HepG2 (cell line): Measurements from ENCODE around the gene TYMP. TPM values are rescaled to one million over a fixed set of nuclear protein-coding genes. Genes with fewer than 3 reads are reported as not detected.

Experiments used
- FOXA3 ChIP-seq: IDR thresholded peaks from 2 replicates; pipeline ENCODE4 v1.6.1; 2016; ENCODE audit warnings: missing genetic modification reagents, missing compliant biosample characterization
- GZF1 ChIP-seq: sonication (generic); formaldehyde crosslinking; IDR thresholded peaks from 2 replicates; pipeline ENCODE4 v1.5.1; 2020; ENCODE audit warnings: mild to moderate bottlenecking, missing genetic modification reagents
- HMGXB4 ChIP-seq, 2 experiments: sonication (generic) in 1 of 2; formaldehyde crosslinking in 1 of 2; IDR thresholded peaks; 2 replicates each; pipeline versions ENCODE4 v1.4.0 to v1.6.1; 2018 to 2020; ENCODE audit warnings: missing genetic modification reagents in 2 of 2, borderline replicate concordance in 1 of 2, low read depth in 1 of 2, mild to moderate bottlenecking in 1 of 2, missing biosample characterization in 1 of 2
- KAT8 ChIP-seq: IDR thresholded peaks from 2 replicates; pipeline ENCODE4 v1.6.1; 2016; ENCODE audit warnings: missing genetic modification reagents, missing compliant biosample characterization
- MTF1 ChIP-seq: sonication (generic); formaldehyde crosslinking; IDR thresholded peaks from 2 replicates; pipeline ENCODE4 v1.5.0; 2020; ENCODE audit warnings: missing genetic modification reagents
- NR2F6 ChIP-seq, 2 experiments: IDR thresholded peaks; 2 replicates each; pipeline ENCODE4 v1.6.1; 2016; ENCODE audit warnings: antibody characterized with exemption in 1 of 2, mild to moderate bottlenecking in 1 of 2
- PLRG1 ChIP-seq: fragments of 450-650 bp; conservative IDR thresholded peaks from 2 replicates; pipeline ENCODE4 v1.6.1; 2016
- TEAD3 ChIP-seq: optimal IDR thresholded peaks from 2 replicates; pipeline ENCODE3; 2016; ENCODE audit warnings: borderline replicate concordance
- ZIK1 ChIP-seq: sonication (generic); formaldehyde crosslinking; IDR thresholded peaks from 2 replicates; pipeline ENCODE4 v1.5.0; 2020; ENCODE audit warnings: mild to moderate bottlenecking, low read depth, missing genetic modification reagents, borderline replicate concordance
- ZKSCAN5 ChIP-seq: sonication (generic); formaldehyde crosslinking; IDR thresholded peaks from 2 replicates; pipeline ENCODE4 v1.5.1; 2020; ENCODE audit warnings: mild to moderate bottlenecking, missing genetic modification reagents
- ZKSCAN8 ChIP-seq: IDR thresholded peaks from 2 replicates; pipeline ENCODE4 v1.6.1; 2016; ENCODE audit warnings: borderline replicate concordance, missing genetic modification reagents, missing compliant biosample characterization
- ZNF225 ChIP-seq: sonication (generic); formaldehyde crosslinking; IDR thresholded peaks from 2 replicates; pipeline ENCODE4 v1.4.0; 2020; ENCODE audit warnings: mild to moderate bottlenecking, missing genetic modification reagents
- ZNF558 ChIP-seq: sonication (generic); formaldehyde crosslinking; IDR thresholded peaks from 2 replicates; pipeline ENCODE4 v1.9.0; 2022; ENCODE audit warnings: mild to moderate bottlenecking, missing genetic modification reagents, borderline replicate concordance
- ZNF572 ChIP-seq: sonication (generic); formaldehyde crosslinking; IDR thresholded peaks from 2 replicates; pipeline ENCODE4 v1.5.1; 2020; ENCODE audit warnings: mild to moderate bottlenecking, missing genetic modification reagents
- ZNF75D ChIP-seq: sonication (generic); formaldehyde crosslinking; IDR thresholded peaks from 2 replicates; pipeline ENCODE4 v1.8.1; 2023; ENCODE audit warnings: missing genetic modification reagents, mild to moderate bottlenecking, borderline replicate concordance
- ZSCAN31 ChIP-seq: sonication (generic); formaldehyde crosslinking; IDR thresholded peaks from 2 replicates; pipeline ENCODE4 v1.5.0; 2020; ENCODE audit warnings: low read depth, mild to moderate bottlenecking, missing genetic modification reagents
- polyA plus RNA-seq, 8 experiments: library from polyadenylated mRNA; depleted of rRNA in 3 of 8; stranded (reverse) in 7 of 8; unstranded in 1 of 8; fragments of >200 nt; fragmentation: Illumina TruSeq in 4 of 8; extraction: Trizol in 4 of 8; gene quantifications; 2 replicates each; pipeline versions ENCODE4 v1.2.1 to v1.2.3, GENCODE V29; 2011 to 2016; ENCODE audit warnings: low read depth in 4 of 8, missing spikeins in 1 of 8, mixed read lengths in 1 of 8; ENCODE audit not compliant: insufficient read depth in 1 of 8
- total RNA-seq, 5 experiments: library from RNA; depleted of rRNA; stranded (reverse); fragments of >200 nt; fragmentation: Illumina TruSeq; extraction: Trizol; gene quantifications; 2 replicates each; pipeline ENCODE4 v1.2.3, GENCODE V29; 2016; ENCODE audit warnings: low read depth in 1 of 5
- TF ChIP-seq, protein P1 (sequence below): sonication (generic); formaldehyde crosslinking; IDR thresholded peaks from 2 replicates; pipeline ENCODE4 v1.5.0; 2020; ENCODE audit warnings: mild to moderate bottlenecking, missing genetic modification reagents, borderline replicate concordance
- TF ChIP-seq, protein P2 (sequence below): conservative IDR thresholded peaks from 2 replicates; pipeline ENCODE4 v1.6.1; 2018; ENCODE audit warnings: missing genetic modification reagents
- TF ChIP-seq, protein P3 (sequence below): sonication (generic); formaldehyde crosslinking; IDR thresholded peaks from 2 replicates; pipeline ENCODE4 v1.4.0; 2020; ENCODE audit warnings: missing genetic modification reagents

TYMP gene
- total and polyA plus RNA-seq, 2 of the 13 experiments (the other 11 are each of a cell fraction or from before 2014, with no cell fraction given) = 3.9 to 4.3 TPM

DNA sequence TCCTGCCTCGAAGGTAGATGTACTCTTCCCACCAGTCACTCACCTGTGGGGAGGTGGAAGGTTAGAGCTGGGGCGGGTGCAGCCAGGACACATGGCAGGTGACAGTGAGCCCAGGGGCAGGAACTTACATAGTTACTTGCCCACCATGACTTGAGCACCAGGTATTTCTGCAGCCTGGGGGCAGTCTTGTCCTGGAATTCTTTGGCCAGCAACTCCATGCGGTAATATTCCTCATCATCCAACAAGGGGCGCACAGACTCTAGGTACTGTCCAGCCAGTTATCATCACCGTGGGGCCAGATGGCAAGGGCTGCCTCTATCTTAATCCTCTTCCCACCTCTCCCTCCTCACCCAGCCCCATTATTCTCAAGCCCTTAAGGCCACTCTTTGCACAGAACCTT is 46.3 kb upstream of the TYMP start (continued):
- TF ChIP-seq, protein P1, sequence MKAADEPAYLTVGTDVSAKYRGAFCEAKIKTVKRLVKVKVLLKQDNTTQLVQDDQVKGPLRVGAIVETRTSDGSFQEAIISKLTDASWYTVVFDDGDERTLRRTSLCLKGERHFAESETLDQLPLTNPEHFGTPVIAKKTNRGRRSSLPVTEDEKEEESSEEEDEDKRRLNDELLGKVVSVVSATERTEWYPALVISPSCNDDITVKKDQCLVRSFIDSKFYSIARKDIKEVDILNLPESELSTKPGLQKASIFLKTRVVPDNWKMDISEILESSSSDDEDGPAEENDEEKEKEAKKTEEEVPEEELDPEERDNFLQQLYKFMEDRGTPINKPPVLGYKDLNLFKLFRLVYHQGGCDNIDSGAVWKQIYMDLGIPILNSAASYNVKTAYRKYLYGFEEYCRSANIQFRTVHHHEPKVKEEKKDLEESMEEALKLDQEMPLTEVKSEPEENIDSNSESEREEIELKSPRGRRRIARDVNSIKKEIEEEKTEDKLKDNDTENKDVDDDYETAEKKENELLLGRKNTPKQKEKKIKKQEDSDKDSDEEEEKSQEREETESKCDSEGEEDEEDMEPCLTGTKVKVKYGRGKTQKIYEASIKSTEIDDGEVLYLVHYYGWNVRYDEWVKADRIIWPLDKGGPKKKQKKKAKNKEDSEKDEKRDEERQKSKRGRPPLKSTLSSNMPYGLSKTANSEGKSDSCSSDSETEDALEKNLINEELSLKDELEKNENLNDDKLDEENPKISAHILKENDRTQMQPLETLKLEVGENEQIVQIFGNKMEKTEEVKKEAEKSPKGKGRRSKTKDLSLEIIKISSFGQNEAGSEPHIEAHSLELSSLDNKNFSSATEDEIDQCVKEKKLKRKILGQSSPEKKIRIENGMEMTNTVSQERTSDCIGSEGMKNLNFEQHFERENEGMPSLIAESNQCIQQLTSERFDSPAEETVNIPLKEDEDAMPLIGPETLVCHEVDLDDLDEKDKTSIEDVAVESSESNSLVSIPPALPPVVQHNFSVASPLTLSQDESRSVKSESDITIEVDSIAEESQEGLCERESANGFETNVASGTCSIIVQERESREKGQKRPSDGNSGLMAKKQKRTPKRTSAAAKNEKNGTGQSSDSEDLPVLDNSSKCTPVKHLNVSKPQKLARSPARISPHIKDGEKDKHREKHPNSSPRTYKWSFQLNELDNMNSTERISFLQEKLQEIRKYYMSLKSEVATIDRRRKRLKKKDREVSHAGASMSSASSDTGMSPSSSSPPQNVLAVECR (CRISPR knock-in tag) = peak; percentile 39; the same call in 1 of the 2 replicates
- TF ChIP-seq TEAD3 = peak; percentile 87
- TF ChIP-seq ZNF225 (CRISPR knock-in tag) = no peak
- no peak for TF ChIP-seq FOXA3 (CRISPR knock-in tag)
- TF ChIP-seq, protein P2, sequence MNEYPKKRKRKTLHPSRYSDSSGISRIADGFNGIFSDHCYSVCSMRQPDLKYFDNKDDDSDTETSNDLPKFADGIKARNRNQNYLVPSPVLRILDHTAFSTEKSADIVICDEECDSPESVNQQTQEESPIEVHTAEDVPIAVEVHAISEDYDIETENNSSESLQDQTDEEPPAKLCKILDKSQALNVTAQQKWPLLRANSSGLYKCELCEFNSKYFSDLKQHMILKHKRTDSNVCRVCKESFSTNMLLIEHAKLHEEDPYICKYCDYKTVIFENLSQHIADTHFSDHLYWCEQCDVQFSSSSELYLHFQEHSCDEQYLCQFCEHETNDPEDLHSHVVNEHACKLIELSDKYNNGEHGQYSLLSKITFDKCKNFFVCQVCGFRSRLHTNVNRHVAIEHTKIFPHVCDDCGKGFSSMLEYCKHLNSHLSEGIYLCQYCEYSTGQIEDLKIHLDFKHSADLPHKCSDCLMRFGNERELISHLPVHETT = no peak
- TF ChIP-seq HMGXB4 (CRISPR knock-in tag; IDR thresholded peaks at IDR 0.05; ENCODE audit: borderline replicate concordance in 1 of 2, low read depth in 1 of 2) = peak in 1 of 2 experiments; percentile 51; a peak in 2 of 4 replicates
- no peak for TF ChIP-seq ZNF572
- TF ChIP-seq ZKSCAN8 = no peak
- TF ChIP-seq MTF1 (CRISPR knock-in tag) = no peak
- no peak for TF ChIP-seq ZSCAN31 (CRISPR knock-in tag)
- TF ChIP-seq, protein P3, sequence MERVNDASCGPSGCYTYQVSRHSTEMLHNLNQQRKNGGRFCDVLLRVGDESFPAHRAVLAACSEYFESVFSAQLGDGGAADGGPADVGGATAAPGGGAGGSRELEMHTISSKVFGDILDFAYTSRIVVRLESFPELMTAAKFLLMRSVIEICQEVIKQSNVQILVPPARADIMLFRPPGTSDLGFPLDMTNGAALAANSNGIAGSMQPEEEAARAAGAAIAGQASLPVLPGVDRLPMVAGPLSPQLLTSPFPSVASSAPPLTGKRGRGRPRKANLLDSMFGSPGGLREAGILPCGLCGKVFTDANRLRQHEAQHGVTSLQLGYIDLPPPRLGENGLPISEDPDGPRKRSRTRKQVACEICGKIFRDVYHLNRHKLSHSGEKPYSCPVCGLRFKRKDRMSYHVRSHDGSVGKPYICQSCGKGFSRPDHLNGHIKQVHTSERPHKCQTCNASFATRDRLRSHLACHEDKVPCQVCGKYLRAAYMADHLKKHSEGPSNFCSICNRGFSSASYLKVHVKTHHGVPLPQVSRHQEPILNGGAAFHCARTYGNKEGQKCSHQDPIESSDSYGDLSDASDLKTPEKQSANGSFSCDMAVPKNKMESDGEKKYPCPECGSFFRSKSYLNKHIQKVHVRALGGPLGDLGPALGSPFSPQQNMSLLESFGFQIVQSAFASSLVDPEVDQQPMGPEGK = peak; percentile 37; the same call in 1 of the 2 replicates
- no peak for TF ChIP-seq GZF1 (CRISPR knock-in tag)
- no peak for TF ChIP-seq PLRG1
- no peak for TF ChIP-seq ZIK1 (CRISPR knock-in tag)
- TF ChIP-seq KAT8 (CRISPR knock-in tag) = no peak
- no peak for TF ChIP-seq ZKSCAN5 (CRISPR knock-in tag)
- TF ChIP-seq ZNF75D (CRISPR knock-in tag) = no peak
- no peak for TF ChIP-seq ZNF558 (CRISPR knock-in tag)
- no peak for TF ChIP-seq NR2F6 (IDR thresholded peaks at IDR 0.05)
- TF ChIP-seq NR2F6 (CRISPR knock-in tag; IDR thresholded peaks at IDR 0.05) = peak; percentile 17; the same call in 1 of the 2 replicates
